Prostate gland (tissue), 2 donors: Measurements from ENCODE around the gene B9D2.

Source experiments
- CTCF ChIP-seq, 4 experiments: fragments of 200-600 bp in 2 of 4; fragments of 450-650 bp in 2 of 4; sonication (generic) in 2 of 4; IDR thresholded peaks; 1 replicate in 3 of 4; 2 replicates in 1 of 4; pipeline ENCODE4 v1.5.1; 2016 to 2019; ENCODE audit warnings: antibody characterized with exemption in 4 of 4, mild to moderate bottlenecking in 2 of 4, moderate library complexity in 2 of 4
- POLR2A ChIP-seq: fragments of 450-650 bp; IDR thresholded peaks from one replicate; pipeline ENCODE4 v1.6.1; 2016; ENCODE audit warnings: antibody characterized with exemption, mild to moderate bottlenecking
- POLR2AphosphoS5 ChIP-seq: sonication (generic); formaldehyde crosslinking; IDR thresholded peaks from one replicate; pipeline ENCODE4 v1.6.1; 2017; ENCODE audit warnings: antibody characterized with exemption

GRCh38 chr19:41321600-41322270 lies 42.2 kb downstream of the B9D2 start:
- TF ChIP-seq CTCF (IDR thresholded peaks at IDR 0.05) (peak in 3 of 4 experiments; percentile 15 to 64 (median 37)), POLR2AphosphoS5 (no peak), POLR2A (no peak)
